ENCODE results near the gene PIP5K1B.

DNA sequence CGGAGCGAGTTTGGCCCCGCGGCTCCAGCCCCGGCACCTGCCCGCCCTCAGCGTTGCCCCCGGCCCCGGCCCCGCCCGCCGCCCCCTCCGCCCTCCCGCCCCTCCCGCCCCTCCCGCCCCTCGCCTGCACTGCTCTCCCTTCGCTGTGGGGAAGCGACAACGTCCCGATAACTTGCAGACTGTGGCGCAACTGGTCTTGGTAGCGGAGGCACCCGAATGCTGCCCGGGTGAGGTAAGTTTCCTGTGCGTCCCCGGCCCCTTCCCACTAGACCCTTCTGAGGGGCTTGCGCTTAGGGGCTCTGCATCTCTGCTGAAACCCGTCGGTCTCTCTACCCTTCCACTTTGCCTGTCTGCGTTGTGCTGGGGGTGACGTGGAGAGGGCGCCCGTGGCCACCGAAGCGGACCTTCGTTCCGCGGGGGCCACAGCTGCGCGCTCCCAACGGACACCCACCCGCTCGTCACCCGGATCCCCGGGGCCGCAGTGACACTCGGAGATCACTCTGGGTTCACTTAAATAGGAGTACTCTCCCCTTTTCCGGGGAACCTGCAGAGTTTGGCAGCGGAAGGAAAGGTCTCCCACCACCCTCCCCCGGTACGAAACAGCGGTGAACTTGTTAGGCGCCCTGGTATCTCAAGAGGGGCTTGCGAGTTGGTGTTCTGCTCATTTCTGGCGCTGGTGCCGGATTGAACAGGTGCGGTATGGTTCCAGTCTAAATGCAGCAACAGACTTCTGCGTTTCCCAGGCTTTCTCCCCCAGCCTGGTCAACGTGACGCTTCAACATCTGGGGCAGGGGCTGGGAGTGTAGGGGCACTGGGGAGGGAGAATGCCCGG lies 707 bp downstream of the PIP5K1B start:
- TF ChIP-seq, protein P1, sequence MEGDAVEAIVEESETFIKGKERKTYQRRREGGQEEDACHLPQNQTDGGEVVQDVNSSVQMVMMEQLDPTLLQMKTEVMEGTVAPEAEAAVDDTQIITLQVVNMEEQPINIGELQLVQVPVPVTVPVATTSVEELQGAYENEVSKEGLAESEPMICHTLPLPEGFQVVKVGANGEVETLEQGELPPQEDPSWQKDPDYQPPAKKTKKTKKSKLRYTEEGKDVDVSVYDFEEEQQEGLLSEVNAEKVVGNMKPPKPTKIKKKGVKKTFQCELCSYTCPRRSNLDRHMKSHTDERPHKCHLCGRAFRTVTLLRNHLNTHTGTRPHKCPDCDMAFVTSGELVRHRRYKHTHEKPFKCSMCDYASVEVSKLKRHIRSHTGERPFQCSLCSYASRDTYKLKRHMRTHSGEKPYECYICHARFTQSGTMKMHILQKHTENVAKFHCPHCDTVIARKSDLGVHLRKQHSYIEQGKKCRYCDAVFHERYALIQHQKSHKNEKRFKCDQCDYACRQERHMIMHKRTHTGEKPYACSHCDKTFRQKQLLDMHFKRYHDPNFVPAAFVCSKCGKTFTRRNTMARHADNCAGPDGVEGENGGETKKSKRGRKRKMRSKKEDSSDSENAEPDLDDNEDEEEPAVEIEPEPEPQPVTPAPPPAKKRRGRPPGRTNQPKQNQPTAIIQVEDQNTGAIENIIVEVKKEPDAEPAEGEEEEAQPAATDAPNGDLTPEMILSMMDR (conservative IDR thresholded peaks at IDR 0.05 in 1 of 2, IDR thresholded peaks at IDR 0.05 in 1 of 2; ENCODE audit: extremely low read depth in 1 of 2, insufficient read depth in 1 of 2, low read depth in 1 of 2, low read length in 2 of 2), result no peak
- peak; percentile 49 for TF ChIP-seq EZH2 (IDR thresholded peaks at IDR 0.05; ENCODE audit: borderline replicate concordance, low read length)

Data from mammary epithelial cell (primary cell).